OCI-LY1 (cell line): ENCODE data around the gene PI4KA.

Experiments used
- H2AFZ ChIP-seq: fragments of 200-600 bp; sonication (generic), shearing (Covaris generic); 2 replicates; pipeline ENCODE4 v1.6.0; 2014; ENCODE audit warnings: antibody characterized with exemption, mild to moderate bottlenecking, low read length
- H3F3A ChIP-seq: fragments of 200-600 bp; sonication (generic), shearing (Covaris generic); 2 replicates; pipeline ENCODE4 v1.6.0; 2014; ENCODE audit warnings: mild to moderate bottlenecking, antibody characterized with exemption, low read length, moderate library complexity; ENCODE audit not compliant: insufficient read depth
- H3K27ac ChIP-seq: fragments of 200-600 bp; sonication (generic); 2 replicates; pipeline ENCODE4 v1.5.1; 2014; ENCODE audit warnings: low read length, mixed run types, mild to moderate bottlenecking, low read depth; ENCODE audit not compliant: poor library complexity, severe bottlenecking
- H3K27me3 ChIP-seq: fragments of 200-600 bp; sonication (generic); 2 replicates; pipeline ENCODE4 v1.6.0; 2014; ENCODE audit warnings: antibody characterized with exemption, mild to moderate bottlenecking, low read length, moderate library complexity; ENCODE audit not compliant: insufficient read depth
- H3K36me3 ChIP-seq: fragments of 200-600 bp; sonication (generic); 2 replicates; pipeline ENCODE4 v1.6.1; 2014; ENCODE audit warnings: mild to moderate bottlenecking, antibody characterized with exemption, low read length, moderate library complexity, mixed read lengths; ENCODE audit not compliant: insufficient read depth
- H3K4me1 ChIP-seq: fragments of 200-600 bp; sonication (generic); 2 replicates; pipeline ENCODE4 v1.5.1; 2014; ENCODE audit warnings: mild to moderate bottlenecking, low read length, moderate library complexity; ENCODE audit not compliant: insufficient read depth, severe bottlenecking
- H3K4me2 ChIP-seq: fragments of 200-600 bp; sonication (generic), shearing (Covaris generic); 2 replicates; pipeline ENCODE4 v1.6.1; 2014; ENCODE audit warnings: low read length
- H3K4me3 ChIP-seq: fragments of 200-600 bp; sonication (generic); 2 replicates; pipeline ENCODE4 v1.5.1; 2014; ENCODE audit warnings: low read length, low read depth, mild to moderate bottlenecking, mixed read lengths; ENCODE audit not compliant: poor library complexity, severe bottlenecking
- H3K79me2 ChIP-seq: fragments of 200-600 bp; shearing (Covaris generic); 2 replicates; pipeline ENCODE4 v1.6.1; 2016; ENCODE audit warnings: mixed run types, low read length, mixed read lengths; ENCODE audit not compliant: insufficient read depth
- H3K9ac ChIP-seq: fragments of 200-600 bp; sonication (generic), shearing (Covaris generic); 2 replicates; pipeline ENCODE4 v1.6.1; 2014; ENCODE audit warnings: mild to moderate bottlenecking, low read length, mixed read lengths
- H3K9me2 ChIP-seq: fragments of 200-600 bp; sonication (generic), shearing (Covaris generic); 2 replicates; pipeline ENCODE4 v1.6.1; 2014; ENCODE audit warnings: low read depth, mild to moderate bottlenecking, low read length, mixed read lengths
- H3K9me3 ChIP-seq: fragments of 200-600 bp; shearing (Covaris generic); 2 replicates; pipeline ENCODE4 v1.6.1; 2014; ENCODE audit warnings: low read length, mixed read lengths
- H4K20me1 ChIP-seq: fragments of 200-600 bp; sonication (generic), shearing (Covaris generic); 2 replicates; pipeline ENCODE4 v1.6.0; 2016; ENCODE audit warnings: mild to moderate bottlenecking, low read length; ENCODE audit not compliant: insufficient read depth
- EZH2 ChIP-seq: fragments of 200-600 bp; sonication (generic), shearing (Covaris generic); IDR thresholded peaks from 2 replicates; pipeline ENCODE4 v1.8.0; 2017; ENCODE audit warnings: borderline replicate concordance, mixed run types, mild to moderate bottlenecking, antibody characterized with exemption, low read length, moderate library complexity, mixed read lengths
- TF ChIP-seq, protein P1 (sequence below): fragments of 200-600 bp; sonication (generic), shearing (Covaris generic); IDR thresholded peaks from 2 replicates; pipeline ENCODE4 v1.5.1; 2017; ENCODE audit warnings: mild to moderate bottlenecking, antibody characterized with exemption, low read length, moderate library complexity, mixed read lengths

The PI4KA gene

DNA sequence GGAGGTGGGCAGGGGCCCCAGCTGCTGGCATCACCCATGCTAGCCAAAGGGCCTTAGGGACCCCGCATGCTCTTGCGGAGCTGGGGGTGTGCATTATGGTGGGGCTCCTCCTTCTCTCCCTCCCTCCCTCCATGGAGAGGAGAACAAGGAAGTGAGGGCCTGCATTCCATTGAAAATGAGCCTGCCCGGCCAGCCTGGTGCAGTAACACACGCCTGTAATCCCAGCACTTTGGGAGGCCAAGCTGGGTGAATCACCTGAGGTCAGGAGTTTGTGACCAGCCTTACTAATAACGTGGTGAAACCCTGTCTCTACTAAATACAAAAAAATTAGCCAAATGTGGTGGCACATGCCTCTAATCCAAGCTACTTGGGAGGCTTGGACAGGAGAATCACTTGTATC, 22.6 kb upstream of the PI4KA start:
- H2AFZ ChIP-seq: no peak overlapping the region
- no peaks in the 10 kb centered on the region for H4K20me1 ChIP-seq
- no peaks in the 10 kb centered on the region for H3K27me3 ChIP-seq
- H3K4me2 ChIP-seq: no peak overlapping the region
- no peaks in the 10 kb centered on the region for H3K9me2 ChIP-seq
- no peaks in the 10 kb centered on the region for H3K4me1 ChIP-seq
- no peaks in the 10 kb centered on the region for H3K9me3 ChIP-seq
- H3K79me2 ChIP-seq: no peaks in the 10 kb centered on the region
- H3K4me3 ChIP-seq: no peak overlapping the region
- TF ChIP-seq, protein P1, sequence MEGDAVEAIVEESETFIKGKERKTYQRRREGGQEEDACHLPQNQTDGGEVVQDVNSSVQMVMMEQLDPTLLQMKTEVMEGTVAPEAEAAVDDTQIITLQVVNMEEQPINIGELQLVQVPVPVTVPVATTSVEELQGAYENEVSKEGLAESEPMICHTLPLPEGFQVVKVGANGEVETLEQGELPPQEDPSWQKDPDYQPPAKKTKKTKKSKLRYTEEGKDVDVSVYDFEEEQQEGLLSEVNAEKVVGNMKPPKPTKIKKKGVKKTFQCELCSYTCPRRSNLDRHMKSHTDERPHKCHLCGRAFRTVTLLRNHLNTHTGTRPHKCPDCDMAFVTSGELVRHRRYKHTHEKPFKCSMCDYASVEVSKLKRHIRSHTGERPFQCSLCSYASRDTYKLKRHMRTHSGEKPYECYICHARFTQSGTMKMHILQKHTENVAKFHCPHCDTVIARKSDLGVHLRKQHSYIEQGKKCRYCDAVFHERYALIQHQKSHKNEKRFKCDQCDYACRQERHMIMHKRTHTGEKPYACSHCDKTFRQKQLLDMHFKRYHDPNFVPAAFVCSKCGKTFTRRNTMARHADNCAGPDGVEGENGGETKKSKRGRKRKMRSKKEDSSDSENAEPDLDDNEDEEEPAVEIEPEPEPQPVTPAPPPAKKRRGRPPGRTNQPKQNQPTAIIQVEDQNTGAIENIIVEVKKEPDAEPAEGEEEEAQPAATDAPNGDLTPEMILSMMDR: no peak
- no peak for TF ChIP-seq EZH2
- no peak overlapping the region for H3K9ac ChIP-seq
- no peaks in the 10 kb centered on the region for H3F3A ChIP-seq
- peaks cover 30% of the 10 kb centered on the region; the same call in 1 of the 2 replicates for H3K36me3 ChIP-seq
- H3K27ac ChIP-seq: no peak overlapping the region

- no peaks in the 10 kb centered on the region for H3K79me2 ChIP-seq
- TF ChIP-seq, protein P1: no peak
- no peak for TF ChIP-seq EZH2
Measured at GRCh38 chr22:20877715-20878114, 19.1 kb upstream of the PI4KA start.

GRCh38 chr22:20875296-20875695, 16.7 kb upstream of the PI4KA start:
- H3K36me3 ChIP-seq: peaks cover 21% of the 10 kb centered on the region

More at GRCh38 chr22:20877715-20878114, 19.1 kb upstream of the PI4KA start:
- no peak overlapping the region for H3K9ac ChIP-seq
- H3K9me3 ChIP-seq: no peaks in the 10 kb centered on the region
- peaks cover 18% of the 10 kb centered on the region for H3K36me3 ChIP-seq
- no peak overlapping the region for H3K4me3 ChIP-seq
- H3K27ac ChIP-seq: no peak overlapping the region
- H3K4me2 ChIP-seq: no peak overlapping the region
- no peaks in the 10 kb centered on the region for H3F3A ChIP-seq
- no peaks in the 10 kb centered on the region for H3K4me1 ChIP-seq
- no peaks in the 10 kb centered on the region for H4K20me1 ChIP-seq
- no peak overlapping the region for H2AFZ ChIP-seq
- H3K27me3 ChIP-seq: no peaks in the 10 kb centered on the region
- no peaks in the 10 kb centered on the region for H3K9me2 ChIP-seq

More at GRCh38 chr22:20875296-20875695, 16.7 kb upstream of the PI4KA start:
- Histone ChIP-seq H3K4me2 (no peak overlapping the region), H3K9me2 (no peaks in the 10 kb centered on the region), H3K4me1 (no peaks in the 10 kb centered on the region), H2AFZ (no peak overlapping the region), H3F3A (no peaks in the 10 kb centered on the region), H3K27me3 (no peaks in the 10 kb centered on the region), H3K27ac (no peak overlapping the region), H4K20me1 (no peaks in the 10 kb centered on the region), H3K9ac (no peak overlapping the region), H3K4me3 (no peak overlapping the region), H3K79me2 (no peaks in the 10 kb centered on the region), H3K9me3 (no peaks in the 10 kb centered on the region)
- TF ChIP-seq, protein P1: no peak
- no peak for TF ChIP-seq EZH2
